Measurements from ENCODE around the gene TPO.
"Not testable (repeated sequence)": the region's sequence is repeated elsewhere in the genome, so short reads cannot be mapped to it uniquely, and the experiment has no call there.

Gene TPO

GRCh38 chr2:1373830-1374229 lies 39.4 kb upstream of the TPO start:
- Histone ChIP-seq H3K9me3 (no peaks in the 10 kb centered on the region), H3K4me1 (no peaks in the 10 kb centered on the region), H3K36me3 (no peaks in the 10 kb centered on the region), H3K4me3 (ENCODE audit: low read depth, low read length) (no peak overlapping the region), H3K27me3 (no peaks in the 10 kb centered on the region)
- no peak for DNase-seq
- TF ChIP-seq, protein P1, sequence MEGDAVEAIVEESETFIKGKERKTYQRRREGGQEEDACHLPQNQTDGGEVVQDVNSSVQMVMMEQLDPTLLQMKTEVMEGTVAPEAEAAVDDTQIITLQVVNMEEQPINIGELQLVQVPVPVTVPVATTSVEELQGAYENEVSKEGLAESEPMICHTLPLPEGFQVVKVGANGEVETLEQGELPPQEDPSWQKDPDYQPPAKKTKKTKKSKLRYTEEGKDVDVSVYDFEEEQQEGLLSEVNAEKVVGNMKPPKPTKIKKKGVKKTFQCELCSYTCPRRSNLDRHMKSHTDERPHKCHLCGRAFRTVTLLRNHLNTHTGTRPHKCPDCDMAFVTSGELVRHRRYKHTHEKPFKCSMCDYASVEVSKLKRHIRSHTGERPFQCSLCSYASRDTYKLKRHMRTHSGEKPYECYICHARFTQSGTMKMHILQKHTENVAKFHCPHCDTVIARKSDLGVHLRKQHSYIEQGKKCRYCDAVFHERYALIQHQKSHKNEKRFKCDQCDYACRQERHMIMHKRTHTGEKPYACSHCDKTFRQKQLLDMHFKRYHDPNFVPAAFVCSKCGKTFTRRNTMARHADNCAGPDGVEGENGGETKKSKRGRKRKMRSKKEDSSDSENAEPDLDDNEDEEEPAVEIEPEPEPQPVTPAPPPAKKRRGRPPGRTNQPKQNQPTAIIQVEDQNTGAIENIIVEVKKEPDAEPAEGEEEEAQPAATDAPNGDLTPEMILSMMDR (IDR thresholded peaks at IDR 0.05; ENCODE audit: low read depth, low read length) = no peak

DNA sequence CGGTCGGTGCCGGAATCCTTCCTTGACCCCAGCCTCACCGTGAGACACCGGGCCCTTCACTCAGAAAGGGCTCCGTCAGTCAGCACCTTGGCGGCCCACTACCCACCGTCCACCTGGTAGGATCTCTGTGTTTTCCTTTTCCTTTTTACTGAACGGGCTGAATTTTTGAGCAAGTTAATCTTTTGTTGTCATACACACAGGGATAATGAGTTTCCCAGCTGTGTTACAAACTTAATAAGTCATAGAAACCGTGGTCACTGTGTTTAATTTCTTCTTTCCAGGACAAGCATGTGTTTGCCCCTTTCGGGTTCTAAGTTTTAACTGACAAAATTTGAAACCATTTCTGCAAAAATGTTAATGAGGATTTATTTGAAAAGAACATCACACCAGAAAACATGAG lies 39.0 kb upstream of the TPO start:
- Histone ChIP-seq H3K4me3 (ENCODE audit: low read depth, low read length) (no peak overlapping the region), H3K36me3 (no peaks in the 10 kb centered on the region), H3K9me3 (no peaks in the 10 kb centered on the region), H3K27me3 (no peaks in the 10 kb centered on the region), H3K4me1 (no peaks in the 10 kb centered on the region)
- TF ChIP-seq, protein P1 (IDR thresholded peaks at IDR 0.05; ENCODE audit: low read depth, low read length) = no peak
- no peak for DNase-seq

GRCh38 chr2:1375794-1376193 lies 37.5 kb upstream of the TPO start:
- no peaks in the 10 kb centered on the region for H3K36me3 ChIP-seq
- TF ChIP-seq, protein P1 (IDR thresholded peaks at IDR 0.05; ENCODE audit: low read depth, low read length) = no peak
- H3K4me3 ChIP-seq (ENCODE audit: low read depth, low read length) = no peak overlapping the region
- H3K4me1 ChIP-seq = no peaks in the 10 kb centered on the region
- H3K27me3 ChIP-seq = no peaks in the 10 kb centered on the region
- DNase-seq = no peak
- no peaks in the 10 kb centered on the region for H3K9me3 ChIP-seq

DNA sequence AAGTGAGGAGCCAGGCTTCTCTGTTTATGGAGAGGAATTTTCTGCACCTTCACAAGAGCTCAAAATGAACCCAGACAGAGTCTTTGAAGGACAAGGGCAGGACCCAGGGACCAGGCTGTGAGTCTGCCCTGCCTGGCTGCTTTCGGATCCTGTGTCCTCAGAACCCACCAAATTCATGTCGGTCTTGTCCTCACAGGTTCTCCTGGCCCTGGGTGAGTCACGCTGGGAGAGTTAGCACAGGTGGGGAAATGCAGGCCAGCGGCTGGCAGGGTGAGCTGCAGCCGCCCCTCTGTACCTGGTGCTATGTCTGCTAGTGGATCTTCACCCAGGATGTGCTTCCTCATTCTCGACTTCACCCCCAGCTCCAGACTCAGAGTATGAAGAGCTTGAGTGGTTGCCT lies 35.8 kb upstream of the TPO start:
- no peaks in the 10 kb centered on the region for H3K36me3 ChIP-seq
- TF ChIP-seq, protein P1 (IDR thresholded peaks at IDR 0.05; ENCODE audit: low read depth, low read length) = no peak
- no peaks in the 10 kb centered on the region for H3K9me3 ChIP-seq
- DNase-seq = no peak
- no peaks in the 10 kb centered on the region for H3K4me1 ChIP-seq
- no peaks in the 10 kb centered on the region for H3K27me3 ChIP-seq
- no peak overlapping the region for H3K4me3 ChIP-seq (ENCODE audit: low read depth, low read length)

DNA sequence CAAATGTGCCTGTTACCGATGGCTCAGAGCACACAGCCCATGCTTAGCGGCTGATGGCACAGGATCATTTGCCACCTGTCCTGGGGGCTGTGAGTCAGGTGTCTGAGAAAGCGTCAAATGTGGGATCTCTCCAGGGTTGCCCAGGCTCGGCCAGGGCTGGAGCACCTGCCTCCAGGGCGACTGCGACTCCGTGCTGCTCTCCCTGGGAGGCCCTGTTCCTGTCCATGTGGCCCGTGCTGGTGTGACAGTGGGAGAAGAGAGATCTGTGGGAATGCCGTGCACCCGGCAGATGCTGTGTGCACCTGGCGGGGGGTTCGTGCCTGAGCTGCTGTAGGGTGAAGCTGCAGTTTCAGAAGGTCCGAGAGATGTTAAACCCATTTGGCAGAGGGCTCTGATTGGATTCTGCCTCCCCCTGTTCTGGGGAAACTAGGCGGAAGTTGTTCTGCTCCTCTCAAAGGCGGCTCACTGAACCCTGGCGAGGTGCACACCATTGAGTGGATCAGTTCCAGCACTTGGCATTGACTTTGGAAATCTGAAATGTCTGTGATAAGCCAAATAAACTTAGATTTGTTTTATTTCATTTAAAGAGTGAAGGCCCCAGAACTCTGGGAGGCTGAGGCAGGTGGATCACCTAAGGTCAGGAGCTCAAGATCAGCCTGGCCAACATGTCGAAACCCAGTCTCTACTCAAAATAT lies 34.7 kb upstream of the TPO start:
- Histone ChIP-seq H3K27me3 (no peaks in the 10 kb centered on the region), H3K4me1 (no peaks in the 10 kb centered on the region), H3K4me3 (ENCODE audit: low read depth, low read length) (no peak overlapping the region), H3K9me3 (no peaks in the 10 kb centered on the region), H3K36me3 (no peaks in the 10 kb centered on the region)
- TF ChIP-seq, protein P1 (IDR thresholded peaks at IDR 0.05; ENCODE audit: low read depth, low read length) = no peak
- DNase-seq = no peak

- Histone ChIP-seq H3K4me3 (ENCODE audit: low read depth, low read length) (no peak overlapping the region), H3K27me3 (no peaks in the 10 kb centered on the region), H3K36me3 (no peaks in the 10 kb centered on the region), H3K4me1 (no peaks in the 10 kb centered on the region), H3K9me3 (no peaks in the 10 kb centered on the region)
- no peak for DNase-seq
- TF ChIP-seq, protein P1 (IDR thresholded peaks at IDR 0.05; ENCODE audit: low read depth, low read length) = no peak
These were observed 31.6 kb upstream of the TPO start for GRCh38 chr2:1381644-1382043.

DNA sequence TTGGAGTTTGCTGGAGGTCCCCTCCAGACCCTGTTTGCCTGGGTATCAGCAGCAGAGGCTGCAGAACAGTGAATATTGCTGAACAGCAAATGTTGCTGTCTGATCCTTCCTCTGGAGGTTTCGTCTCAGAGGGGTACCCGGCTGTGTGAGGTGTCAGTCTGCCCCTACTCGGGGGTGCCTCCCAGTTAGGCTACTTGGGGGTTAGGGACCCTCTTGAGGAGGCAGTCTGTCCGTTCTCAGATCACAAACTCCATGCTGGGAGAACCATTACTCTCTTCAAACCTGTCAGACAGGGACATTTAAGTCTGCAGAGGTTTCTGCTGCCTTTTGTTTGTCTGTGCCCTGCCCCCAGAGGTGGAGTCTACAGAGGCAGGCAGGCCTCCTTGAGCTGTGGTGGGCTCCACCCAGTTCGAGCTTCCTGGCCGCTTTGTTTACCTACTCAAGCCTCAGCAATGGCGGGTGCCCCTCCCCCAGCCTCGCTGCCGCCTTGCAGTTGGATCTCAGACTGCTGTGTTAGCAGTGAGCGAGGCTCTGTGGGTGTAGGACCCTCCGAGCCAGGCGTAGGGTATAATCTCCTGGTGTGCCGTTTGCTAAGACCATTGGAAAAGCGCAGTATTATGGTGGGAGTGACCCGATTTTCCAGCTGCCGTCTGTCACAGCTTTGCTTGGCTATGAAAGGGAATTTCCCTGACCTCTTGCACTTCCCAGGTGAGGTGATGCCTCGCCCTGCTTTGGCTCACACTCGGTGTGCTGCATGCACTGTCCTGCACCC lies 25.1 kb upstream of the TPO start:
- DNase-seq, H3K4me1 ChIP-seq, H3K9me3 ChIP-seq: not testable (repeated sequence)

GRCh38 chr2:1390118-1390517 lies 23.1 kb upstream of the TPO start:
- not testable (repeated sequence) for H3K9me3 ChIP-seq; DNase-seq; H3K4me3 ChIP-seq (ENCODE audit: low read depth, low read length); H3K27me3 ChIP-seq; H3K36me3 ChIP-seq; H3K4me1 ChIP-seq

More for the DNA sequence above, 25.1 kb upstream of the TPO start:
- H3K4me3 ChIP-seq (ENCODE audit: low read depth, low read length); H3K27me3 ChIP-seq; H3K36me3 ChIP-seq: not testable (repeated sequence)
